ENCODE results near the gene EIF1AD. TPM values are rescaled to one million over a fixed set of nuclear protein-coding genes. Genes with fewer than 3 reads are reported as not detected.
A peak's percentile ranks its signal among the peaks of the same experiment; 100 is the strongest.

EIF1AD gene
- total RNA-seq, 1 experiment from 2014 or later, result 64.6 TPM

- ChIA-PET CTCF (no interaction called here), POLR2A (interaction anchor here (0.7 kb wide), 1 partner anchor 9 kb away, joined by 3 read pairs; no protein-coding TSS in a partner anchor)
- no peak overlapping the region for H3K4me3 ChIP-seq (ENCODE audit: low read depth in 2 of 2, low read length in 2 of 2)
- in situ Hi-C loops (cut with HindIII; ENCODE audit: low pct_unique_long_range_greater_than_20kb, low sequenced_read_pairs), result no loop called here
- H3K27me3 ChIP-seq (ENCODE audit: control insufficient read depth, insufficient read depth, low read length), result no peaks in the 10 kb centered on the region
- H3K36me3 ChIP-seq (ENCODE audit: control insufficient read depth, insufficient read depth, low read length), result peaks cover 5% of the 10 kb centered on the region
- DNase-seq (ENCODE audit: low read depth, low spot score) (no peak), ATAC-seq (no peak)
- no peak overlapping the region for H3K27ac ChIP-seq (ENCODE audit: low read length)
- intact Hi-C loops (cut with micrococcal nuclease; ENCODE audit: unreplicated experiment), result no loop called here
- no TSS peak for BruUV-seq (replicated peaks)
- no peaks in the 10 kb centered on the region for H3K9me3 ChIP-seq (ENCODE audit: control insufficient read depth, insufficient read depth, low read depth, low read length)
- TF ChIP-seq TCF7L2 (IDR thresholded peaks at IDR 0.05; ENCODE audit: low read depth, low read length), result no peak
- no peak for TF ChIP-seq SIN3A (IDR thresholded peaks at IDR 0.05; ENCODE audit: borderline replicate concordance, insufficient read depth, low read depth, low read length)
- TF ChIP-seq, protein P1, sequence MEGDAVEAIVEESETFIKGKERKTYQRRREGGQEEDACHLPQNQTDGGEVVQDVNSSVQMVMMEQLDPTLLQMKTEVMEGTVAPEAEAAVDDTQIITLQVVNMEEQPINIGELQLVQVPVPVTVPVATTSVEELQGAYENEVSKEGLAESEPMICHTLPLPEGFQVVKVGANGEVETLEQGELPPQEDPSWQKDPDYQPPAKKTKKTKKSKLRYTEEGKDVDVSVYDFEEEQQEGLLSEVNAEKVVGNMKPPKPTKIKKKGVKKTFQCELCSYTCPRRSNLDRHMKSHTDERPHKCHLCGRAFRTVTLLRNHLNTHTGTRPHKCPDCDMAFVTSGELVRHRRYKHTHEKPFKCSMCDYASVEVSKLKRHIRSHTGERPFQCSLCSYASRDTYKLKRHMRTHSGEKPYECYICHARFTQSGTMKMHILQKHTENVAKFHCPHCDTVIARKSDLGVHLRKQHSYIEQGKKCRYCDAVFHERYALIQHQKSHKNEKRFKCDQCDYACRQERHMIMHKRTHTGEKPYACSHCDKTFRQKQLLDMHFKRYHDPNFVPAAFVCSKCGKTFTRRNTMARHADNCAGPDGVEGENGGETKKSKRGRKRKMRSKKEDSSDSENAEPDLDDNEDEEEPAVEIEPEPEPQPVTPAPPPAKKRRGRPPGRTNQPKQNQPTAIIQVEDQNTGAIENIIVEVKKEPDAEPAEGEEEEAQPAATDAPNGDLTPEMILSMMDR (IDR thresholded peaks at IDR 0.05), result no peak
- no peak for TF ChIP-seq POLR2AphosphoS5 (IDR thresholded peaks at IDR 0.05; ENCODE audit: low read depth, low read length)
- TF ChIP-seq REST (IDR thresholded peaks at IDR 0.05; ENCODE audit: insufficient read depth in 1 of 2, low read depth in 2 of 2, low read length in 1 of 2), result no peak
- H3K4me1 ChIP-seq (ENCODE audit: control insufficient read depth, insufficient read depth, low read length), result no peaks in the 10 kb centered on the region
Observed at GRCh38 chr11:65975771-65976170, 26.2 kb downstream of the EIF1AD start.

GRCh38 chr11:65973439-65974110 lies 28.4 kb downstream of the EIF1AD start:
- intact Hi-C loops (cut with micrococcal nuclease; ENCODE audit: unreplicated experiment), result no loop called here
- Histone ChIP-seq H3K4me3 (ENCODE audit: low read depth in 2 of 2, low read length in 2 of 2) (no peak overlapping the region), H3K4me1 (ENCODE audit: control insufficient read depth, insufficient read depth, low read length) (peaks cover 5% of the 10 kb centered on the region; the same call in 1 of the 2 replicates), H3K27me3 (ENCODE audit: control insufficient read depth, insufficient read depth, low read length) (no peaks in the 10 kb centered on the region), H3K36me3 (ENCODE audit: control insufficient read depth, insufficient read depth, low read length) (peaks cover 8% of the 10 kb centered on the region), H3K9me3 (ENCODE audit: control insufficient read depth, insufficient read depth, low read depth, low read length) (no peaks in the 10 kb centered on the region), H3K27ac (ENCODE audit: low read length) (no peak overlapping the region)
- TSS peak; percentile 53 for BruUV-seq (replicated peaks)
- ChIA-PET CTCF (interaction anchor here (0.6 kb wide), 1 partner anchor 71 kb away, joined by 3 read pairs; no protein-coding TSS in a partner anchor), POLR2A (interaction anchor here (0.6 kb wide), 1 partner anchor 73 kb away, joined by 3 read pairs; no protein-coding TSS in a partner anchor)
- in situ Hi-C loops (cut with HindIII; ENCODE audit: low pct_unique_long_range_greater_than_20kb, low sequenced_read_pairs), result no loop called here
- ATAC-seq, result no peak
- DNase-seq (ENCODE audit: low read depth, low spot score), result no peak
- TF ChIP-seq SIN3A (IDR thresholded peaks at IDR 0.05; ENCODE audit: borderline replicate concordance, insufficient read depth, low read depth, low read length) (no peak), REST (IDR thresholded peaks at IDR 0.05; ENCODE audit: insufficient read depth in 1 of 2, low read depth in 2 of 2, low read length in 1 of 2) (no peak), POLR2AphosphoS5 (IDR thresholded peaks at IDR 0.05; ENCODE audit: low read depth, low read length) (no peak), TCF7L2 (IDR thresholded peaks at IDR 0.05; ENCODE audit: low read depth, low read length) (no peak)
- TF ChIP-seq, protein P1 (IDR thresholded peaks at IDR 0.05), result no peak
